ENCODE measurements around the gene MMP20.

- TF ChIP-seq, protein P1, sequence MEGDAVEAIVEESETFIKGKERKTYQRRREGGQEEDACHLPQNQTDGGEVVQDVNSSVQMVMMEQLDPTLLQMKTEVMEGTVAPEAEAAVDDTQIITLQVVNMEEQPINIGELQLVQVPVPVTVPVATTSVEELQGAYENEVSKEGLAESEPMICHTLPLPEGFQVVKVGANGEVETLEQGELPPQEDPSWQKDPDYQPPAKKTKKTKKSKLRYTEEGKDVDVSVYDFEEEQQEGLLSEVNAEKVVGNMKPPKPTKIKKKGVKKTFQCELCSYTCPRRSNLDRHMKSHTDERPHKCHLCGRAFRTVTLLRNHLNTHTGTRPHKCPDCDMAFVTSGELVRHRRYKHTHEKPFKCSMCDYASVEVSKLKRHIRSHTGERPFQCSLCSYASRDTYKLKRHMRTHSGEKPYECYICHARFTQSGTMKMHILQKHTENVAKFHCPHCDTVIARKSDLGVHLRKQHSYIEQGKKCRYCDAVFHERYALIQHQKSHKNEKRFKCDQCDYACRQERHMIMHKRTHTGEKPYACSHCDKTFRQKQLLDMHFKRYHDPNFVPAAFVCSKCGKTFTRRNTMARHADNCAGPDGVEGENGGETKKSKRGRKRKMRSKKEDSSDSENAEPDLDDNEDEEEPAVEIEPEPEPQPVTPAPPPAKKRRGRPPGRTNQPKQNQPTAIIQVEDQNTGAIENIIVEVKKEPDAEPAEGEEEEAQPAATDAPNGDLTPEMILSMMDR (IDR thresholded peaks at IDR 0.05) = no peak
- TF ChIP-seq EZH2 (IDR thresholded peaks at IDR 0.05; ENCODE audit: borderline replicate concordance, insufficient read depth, low read depth, low read length, poor library complexity, severe bottlenecking) = no peak
These were observed 6.9 kb upstream of the MMP20 start for GRCh38 chr11:102632026-102632425.
